DND-41 (cell line): ENCODE measurements around the gene ITPR3.
A peak's percentile ranks its signal among the peaks of the same experiment; 100 is the strongest.

Experiments used
- ATAC-seq: fragments of 200-7000 bp; cut with Tn5 transposase; 3 replicates; pipeline ENCODE4 v1.9.1; 2021; ENCODE audit warnings: low read depth; ENCODE audit not compliant: insufficient read depth
- DNase-seq: peaks from one replicate; pipeline ENCODE4 v3.0.0-alpha.2; 2020
- H2AFZ ChIP-seq: 2 replicates; pipeline ENCODE4 v1.6.0; 2012; ENCODE audit warnings: low read depth, low read length
- H3K27ac ChIP-seq: 2 replicates; pipeline ENCODE4 v1.5.1; 2012; ENCODE audit warnings: low read length, inconsistent platforms
- H3K27me3 ChIP-seq: fragments of 200-600 bp; sonication (generic); 2 replicates; pipeline ENCODE4 v1.6.0; 2012; ENCODE audit warnings: low read length, mild to moderate bottlenecking, inconsistent platforms; ENCODE audit not compliant: insufficient read depth, poor library complexity
- H3K36me3 ChIP-seq: 2 replicates; pipeline ENCODE4 v1.5.1; 2012; ENCODE audit warnings: low read length, inconsistent platforms; ENCODE audit not compliant: insufficient read depth
- H3K4me1 ChIP-seq: 2 replicates; pipeline ENCODE4 v1.5.1; 2012; ENCODE audit warnings: mild to moderate bottlenecking, low read length; ENCODE audit not compliant: insufficient read depth
- H3K4me2 ChIP-seq: 2 replicates; pipeline ENCODE4 v1.6.0; 2012; ENCODE audit warnings: mild to moderate bottlenecking, moderate library complexity, low read length, inconsistent platforms; ENCODE audit not compliant: insufficient read depth
- H3K4me3 ChIP-seq, 2 experiments: fragments of 200-600 bp in 1 of 2; shearing (Covaris generic) in 1 of 2; 2 replicates each; pipeline ENCODE4 v1.5.1; 2012 to 2016; ENCODE audit warnings: inconsistent platforms in 2 of 2, low read length in 2 of 2, mild to moderate bottlenecking in 2 of 2, low read depth in 1 of 2, moderate library complexity in 1 of 2
- H3K79me2 ChIP-seq: 2 replicates; pipeline ENCODE4 v1.6.0; 2012; ENCODE audit warnings: low read length, inconsistent platforms; ENCODE audit not compliant: insufficient read depth
- H3K9ac ChIP-seq: 2 replicates; pipeline ENCODE4 v1.6.0; 2012; ENCODE audit warnings: low read depth, mild to moderate bottlenecking, inconsistent platforms, low read length, moderate library complexity
- H3K9me3 ChIP-seq: 2 replicates; pipeline ENCODE4 v1.5.1; 2012; ENCODE audit warnings: low read length, moderate library complexity, mild to moderate bottlenecking, inconsistent platforms; ENCODE audit not compliant: insufficient read depth, severe bottlenecking
- H4K20me1 ChIP-seq: 2 replicates; pipeline ENCODE4 v1.6.0; 2012; ENCODE audit warnings: low read length; ENCODE audit not compliant: insufficient read depth
- CTCF ChIP-seq: IDR thresholded peaks from 2 replicates; pipeline ENCODE4 v1.5.1; 2012; ENCODE audit warnings: borderline replicate concordance, low read length, moderate library complexity, mild to moderate bottlenecking; ENCODE audit not compliant: poor library complexity, severe bottlenecking; ENCODE audit errors: extremely low read depth
- EZH2 ChIP-seq: IDR thresholded peaks from 3 replicates; pipeline ENCODE4 v1.6.1; 2012; ENCODE audit warnings: borderline replicate concordance, low read depth, mild to moderate bottlenecking, moderate library complexity, low read length, inconsistent platforms; ENCODE audit not compliant: severe bottlenecking

The ITPR3 gene

GRCh38 chr6:33578588-33579011, 42.5 kb upstream of the ITPR3 start:
- Histone ChIP-seq H2AFZ (no peak overlapping the region), H4K20me1 (peaks cover 10% of the 10 kb centered on the region; the same call in 1 of the 2 replicates), H3K36me3 (peaks cover 41% of the 10 kb centered on the region), H3K27me3 (no peaks in the 10 kb centered on the region), H3K79me2 (peaks cover 29% of the 10 kb centered on the region), H3K9me3 (no peaks in the 10 kb centered on the region), H3K4me3 (peak overlapping the region; percentile 68 to 74; a peak in 3 of 4 replicates), H3K4me2 (peak overlapping the region; percentile 92), H3K9ac (peak overlapping the region; percentile 64), H3K4me1 (peaks cover 26% of the 10 kb centered on the region), H3K27ac (peak overlapping the region; percentile 71)
- no peak for TF ChIP-seq EZH2
- TF ChIP-seq CTCF: no peak
- DNase-seq (peak; percentile 75), ATAC-seq (peak; percentile 58)

GRCh38 chr6:33579828-33580714, 41.1 kb upstream of the ITPR3 start, which contains the start of gene BAK1:
Gene BAK1, minus strand, starts transcription at chr6:33580276. Its CDS starts 2,672 bp downstream, at chr6:33577604.
- Histone ChIP-seq H4K20me1 (peaks cover 10% of the 10 kb centered on the region; the same call in 1 of the 2 replicates), H3K9me3 (no peaks in the 10 kb centered on the region), H3K9ac (peak within 1 kb of the TSS; percentile 64), H3K4me2 (peak within 1 kb of the TSS; percentile 92), H3K4me1 (peaks cover 33% of the 10 kb centered on the region), H3K79me2 (peaks cover 29% of the 10 kb centered on the region), H3K27me3 (no peaks in the 10 kb centered on the region), H3K4me3 (peak within 1 kb of the TSS; percentile 68 to 74), H2AFZ (peak within 1 kb of the TSS; percentile 73), H3K27ac (peak within 1 kb of the TSS; percentile 71), H3K36me3 (peaks cover 27% of the 10 kb centered on the region)
- DNase-seq (peak; percentile 92), ATAC-seq (peak; percentile 98)
- no peak for TF ChIP-seq EZH2
- TF ChIP-seq CTCF: peak; percentile 70

- no peaks in the 10 kb centered on the region for H3K27me3 ChIP-seq
- no peak overlapping the region for H2AFZ ChIP-seq
- no peaks in the 10 kb centered on the region for H3K9me3 ChIP-seq
- no peak overlapping the region for H3K9ac ChIP-seq
- DNase-seq (no peak), ATAC-seq (no peak)
- H3K27ac ChIP-seq: no peak overlapping the region
- peaks cover 10% of the 10 kb centered on the region; the same call in 1 of the 2 replicates for H4K20me1 ChIP-seq
- no peak overlapping the region for H3K4me2 ChIP-seq
- H3K4me3 ChIP-seq: no peak overlapping the region
- H3K4me1 ChIP-seq: peaks cover 44% of the 10 kb centered on the region
- H3K79me2 ChIP-seq: peaks cover 29% of the 10 kb centered on the region
- TF ChIP-seq EZH2 (no peak), CTCF (no peak)
- peaks cover 18% of the 10 kb centered on the region for H3K36me3 ChIP-seq
These were observed 39.9 kb upstream of the ITPR3 start for GRCh38 chr6:33581186-33581585.
